ENCODE measurements around the gene LMAN1. TPM values are rescaled to one million over a fixed set of nuclear protein-coding genes. Genes with fewer than 3 reads are reported as not detected.

The LMAN1 gene
- total and polyA plus RNA-seq, 2 donors (not counting 3 experiments of a cell fraction or from before 2014, with no cell fraction given), result 43.8 to 92.5 TPM

GRCh38 chr18:59318460-59319050 is 40.5 kb downstream of the LMAN1 start, which contains the start of gene CPLX4:
CPLX4 (minus strand) TSS chr18:59318649; CDS start chr18:59318462, 187 bp downstream.
- ChIA-PET POLR2A (no interaction called here), CTCF (interaction anchor here (1.1 to 2.2 kb wide), 5 partner anchors 10 to 505 kb away, joined by 3 to 15 read pairs (median 6); no protein-coding TSS in a partner anchor)
- FAIRE-seq, result no peak
- Histone ChIP-seq H4K20me1 (replicated peaks; ENCODE audit: control insufficient read depth, extremely low read depth, insufficient read depth, low read length) (no peaks in the 10 kb centered on the region), H3K9me3 (replicated peaks; ENCODE audit: control insufficient read depth, insufficient read depth, low read length) (no peaks in the 10 kb centered on the region), H3K36me3 (ENCODE audit: control insufficient read depth in 2 of 2, extremely low read depth in 1 of 2, insufficient read depth in 2 of 2, low read length in 2 of 2) (no peaks in the 10 kb centered on the region), H3K4me1 (ENCODE audit: control insufficient read depth, extremely low read depth, insufficient read depth, low read length) (no peaks in the 10 kb centered on the region), H3K27ac (ENCODE audit: insufficient read depth, low read depth, low read length) (no peak within 1 kb of the TSS), H3K79me2 (ENCODE audit: control insufficient read depth, insufficient read depth, low read length) (no peaks in the 10 kb centered on the region), H3K4me2 (ENCODE audit: insufficient read depth, low read length) (no peak within 1 kb of the TSS), H2AFZ (ENCODE audit: low read depth, low read length) (no peak within 1 kb of the TSS), H3K9me1 (replicated peaks; ENCODE audit: control insufficient read depth, extremely low read depth, insufficient read depth, low read length) (no peaks in the 10 kb centered on the region), H3K4me3 (replicated peaks in 1 of 3; ENCODE audit: insufficient read depth in 1 of 3, low read depth in 1 of 3, low read length in 3 of 3) (no peak within 1 kb of the TSS), H3K9ac (replicated peaks; ENCODE audit: extremely low read depth, insufficient read depth, low read length) (no peak within 1 kb of the TSS), H3K27me3 (ENCODE audit: control insufficient read depth in 2 of 2, insufficient read depth in 2 of 2, low read length in 2 of 2) (peaks cover 10 to 11% of the 10 kb centered on the region in 2 experiments)
- BruUV-seq (replicated peaks), result no TSS peak
- no peak for DNase-seq (ENCODE audit: low read depth, low spot score)
- no peak for TF ChIP-seq POLR2AphosphoS5 (IDR thresholded peaks at IDR 0.05; ENCODE audit: insufficient read depth, low read depth, low read length)
- TF ChIP-seq GATA2 (IDR thresholded peaks at IDR 0.05; ENCODE audit: insufficient read depth, insufficient read length, low read depth, low read length), result no peak
- intact Hi-C loops (cut with micrococcal nuclease), result no loop called here
- dilution Hi-C loops (cut with MboI; ENCODE audit: extremely low pct_ligation_motif_present, low sequenced_read_pairs), result no loop called here

DNA sequence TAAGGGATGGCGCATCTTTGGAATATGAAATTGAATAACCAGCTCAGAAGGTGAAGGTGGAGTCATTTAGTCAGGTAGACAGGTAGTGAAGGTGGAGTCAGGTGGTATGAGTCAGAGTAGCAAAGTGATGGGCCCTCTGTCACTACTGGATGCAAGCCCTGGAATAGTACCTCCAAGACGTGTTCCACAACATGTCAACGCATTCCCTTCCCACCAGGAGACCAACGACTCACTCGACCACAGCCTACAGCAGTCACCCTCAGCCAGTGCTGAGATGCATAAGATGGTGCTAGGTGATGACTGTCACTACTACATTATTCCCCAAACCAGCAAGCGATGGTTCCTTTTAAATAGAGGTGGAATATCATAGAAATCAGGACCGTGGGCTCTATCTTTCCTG is 47.4 kb downstream of the LMAN1 start:
- Histone ChIP-seq H3K36me3 (ENCODE audit: control insufficient read depth in 2 of 2, extremely low read depth in 1 of 2, insufficient read depth in 2 of 2, low read length in 2 of 2) (no peaks in the 10 kb centered on the region), H3K9ac (replicated peaks; ENCODE audit: extremely low read depth, insufficient read depth, low read length) (no peak overlapping the region), H3K27me3 (ENCODE audit: control insufficient read depth in 2 of 2, insufficient read depth in 2 of 2, low read length in 2 of 2) (peaks cover 15 to 27% of the 10 kb centered on the region in 2 experiments), H3K27ac (ENCODE audit: insufficient read depth, low read depth, low read length) (no peak overlapping the region), H3K9me3 (replicated peaks; ENCODE audit: control insufficient read depth, insufficient read depth, low read length) (no peaks in the 10 kb centered on the region), H4K20me1 (replicated peaks; ENCODE audit: control insufficient read depth, extremely low read depth, insufficient read depth, low read length) (no peaks in the 10 kb centered on the region), H3K9me1 (replicated peaks; ENCODE audit: control insufficient read depth, extremely low read depth, insufficient read depth, low read length) (no peaks in the 10 kb centered on the region), H3K4me3 (replicated peaks in 1 of 3; ENCODE audit: insufficient read depth in 1 of 3, low read depth in 1 of 3, low read length in 3 of 3) (no peak overlapping the region), H2AFZ (ENCODE audit: low read depth, low read length) (no peak overlapping the region), H3K4me2 (ENCODE audit: insufficient read depth, low read length) (no peak overlapping the region), H3K4me1 (ENCODE audit: control insufficient read depth, extremely low read depth, insufficient read depth, low read length) (peaks cover 3% of the 10 kb centered on the region), H3K79me2 (ENCODE audit: control insufficient read depth, insufficient read depth, low read length) (no peaks in the 10 kb centered on the region)
- POLR2A ChIA-PET, result no interaction called here
- DNase-seq (ENCODE audit: low read depth, low spot score) (no peak), FAIRE-seq (no peak)
- dilution Hi-C loops (cut with MboI; ENCODE audit: extremely low pct_ligation_motif_present, low sequenced_read_pairs), result no loop called here
- CTCF ChIA-PET, result interaction anchor here (6.2 kb wide), 1 partner anchor 89 kb away, joined by 304 read pairs; no protein-coding TSS in a partner anchor
- no peak for TF ChIP-seq FOS (IDR thresholded peaks at IDR 0.05; ENCODE audit: borderline replicate concordance, insufficient read depth, low read length)
- intact Hi-C loops (cut with micrococcal nuclease), result no loop called here
- BruUV-seq (replicated peaks), result no TSS peak

Measured in endothelial cell of umbilical vein (primary cell).